Peyer's patch (tissue), 4 donors: Measurements from ENCODE around the gene ZBTB20.

Source experiments
- POLR2A ChIP-seq, 2 donors: fragments of 450-650 bp; IDR thresholded peaks; one replicate each; pipeline ENCODE4 v1.5.1; 2017; ENCODE audit warnings: antibody characterized with exemption in 2 of 2, mild to moderate bottlenecking in 2 of 2, moderate library complexity in 2 of 2
- TF ChIP-seq, protein P1 (sequence below), 6 experiments: fragments of 450-650 bp in 4 of 6; fragments of 200-600 bp in 2 of 6; sonication (generic) in 1 of 6; IDR thresholded peaks; one replicate each; pipeline ENCODE4 v1.5.1; 2017 to 2019; ENCODE audit warnings: antibody characterized with exemption in 6 of 6, mild to moderate bottlenecking in 3 of 6, moderate library complexity in 1 of 6

DNA sequence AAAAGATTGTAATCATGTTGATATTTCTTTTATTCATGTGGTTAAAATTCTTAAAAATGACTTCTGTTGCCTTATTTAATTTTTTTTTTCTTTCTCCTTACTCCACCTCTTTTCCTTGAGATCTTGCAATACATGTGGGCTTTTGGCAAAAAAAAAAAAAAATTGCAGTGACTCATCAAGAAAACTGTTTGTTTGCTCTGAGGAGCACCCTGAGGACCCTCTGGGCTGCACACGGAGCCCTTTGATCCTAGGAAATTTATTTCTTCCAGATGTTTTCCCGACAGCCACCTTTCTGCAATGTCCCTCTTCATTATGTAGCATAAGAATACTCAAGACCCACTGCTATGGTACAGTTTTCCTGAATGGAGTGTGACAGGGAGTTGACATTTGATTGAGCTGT lies 371.7 kb downstream of the ZBTB20 start:
- TF ChIP-seq POLR2A (IDR thresholded peaks at IDR 0.05): no peak
- TF ChIP-seq, protein P1, sequence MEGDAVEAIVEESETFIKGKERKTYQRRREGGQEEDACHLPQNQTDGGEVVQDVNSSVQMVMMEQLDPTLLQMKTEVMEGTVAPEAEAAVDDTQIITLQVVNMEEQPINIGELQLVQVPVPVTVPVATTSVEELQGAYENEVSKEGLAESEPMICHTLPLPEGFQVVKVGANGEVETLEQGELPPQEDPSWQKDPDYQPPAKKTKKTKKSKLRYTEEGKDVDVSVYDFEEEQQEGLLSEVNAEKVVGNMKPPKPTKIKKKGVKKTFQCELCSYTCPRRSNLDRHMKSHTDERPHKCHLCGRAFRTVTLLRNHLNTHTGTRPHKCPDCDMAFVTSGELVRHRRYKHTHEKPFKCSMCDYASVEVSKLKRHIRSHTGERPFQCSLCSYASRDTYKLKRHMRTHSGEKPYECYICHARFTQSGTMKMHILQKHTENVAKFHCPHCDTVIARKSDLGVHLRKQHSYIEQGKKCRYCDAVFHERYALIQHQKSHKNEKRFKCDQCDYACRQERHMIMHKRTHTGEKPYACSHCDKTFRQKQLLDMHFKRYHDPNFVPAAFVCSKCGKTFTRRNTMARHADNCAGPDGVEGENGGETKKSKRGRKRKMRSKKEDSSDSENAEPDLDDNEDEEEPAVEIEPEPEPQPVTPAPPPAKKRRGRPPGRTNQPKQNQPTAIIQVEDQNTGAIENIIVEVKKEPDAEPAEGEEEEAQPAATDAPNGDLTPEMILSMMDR (IDR thresholded peaks at IDR 0.05): no peak
